H9 (cell line): ENCODE measurements around the gene TIMM50. TPM values are rescaled to one million over a fixed set of nuclear protein-coding genes. Genes with fewer than 3 reads are reported as not detected.

Source experiments
- DNase-seq: peaks from one replicate; pipeline ENCODE4 v3.0.0-alpha.2; 2017
- H2AFZ ChIP-seq: one replicate; pipeline ENCODE4 v1.6.1; 2013; ENCODE audit warnings: mild to moderate bottlenecking, low read length, control low read depth, moderate library complexity
- H2AK5ac ChIP-seq: 2 replicates; pipeline ENCODE4 v1.6.1; 2013; ENCODE audit warnings: low read length, control low read depth, mixed read lengths; ENCODE audit not compliant: insufficient read length
- H2BK120ac ChIP-seq: one replicate; pipeline ENCODE4 v1.6.1; 2013; ENCODE audit warnings: low read depth, mild to moderate bottlenecking, low read length, control low read depth, inconsistent platforms; ENCODE audit not compliant: poor library complexity, severe bottlenecking
- H2BK12ac ChIP-seq: 2 replicates; pipeline ENCODE4 v1.6.1; 2013; ENCODE audit warnings: low read length, control low read depth, mixed read lengths, low read depth; ENCODE audit not compliant: insufficient read length
- H2BK15ac ChIP-seq: 2 replicates; pipeline ENCODE4 v1.6.1; 2013; ENCODE audit warnings: low read depth, low read length, control low read depth
- H2BK20ac ChIP-seq: one replicate; pipeline ENCODE4 v1.6.1; 2013; ENCODE audit warnings: low read depth, mild to moderate bottlenecking, low read length, control low read depth, inconsistent platforms; ENCODE audit not compliant: poor library complexity, severe bottlenecking
- H2BK5ac ChIP-seq: 2 replicates; pipeline ENCODE4 v1.6.1; 2013; ENCODE audit warnings: low read length, control low read depth, mixed read lengths; ENCODE audit not compliant: insufficient read length
- H3K14ac ChIP-seq: 2 replicates; pipeline ENCODE4 v1.6.1; 2013; ENCODE audit warnings: low read length, control low read depth; ENCODE audit not compliant: insufficient read depth
- H3K18ac ChIP-seq: 2 replicates; pipeline ENCODE4 v1.6.1; 2013; ENCODE audit warnings: low read depth, mild to moderate bottlenecking, mixed read lengths, low read length, control low read depth; ENCODE audit not compliant: insufficient read length
- H3K23ac ChIP-seq: 2 replicates; pipeline ENCODE4 v1.6.1; 2013; ENCODE audit warnings: low read length, control low read depth, mixed read lengths, low read depth; ENCODE audit not compliant: insufficient read length
- H3K23me2 ChIP-seq: 2 replicates; pipeline ENCODE4 v1.6.1; 2013; ENCODE audit warnings: low read depth, mild to moderate bottlenecking, mixed read lengths, low read length, control low read depth; ENCODE audit not compliant: insufficient read length, poor library complexity, severe bottlenecking
- H3K27ac ChIP-seq: 2 replicates; pipeline ENCODE4 v1.5.1; 2013; ENCODE audit warnings: low read length, control low read depth, mixed read lengths, low read depth; ENCODE audit not compliant: insufficient read length
- H3K27me3 ChIP-seq: 2 replicates; pipeline ENCODE4 v1.6.1; 2013; ENCODE audit warnings: low read length, control low read depth, inconsistent platforms; ENCODE audit not compliant: insufficient read depth
- H3K4ac ChIP-seq: 2 replicates; pipeline ENCODE4 v1.6.1; 2013; ENCODE audit warnings: low read depth, mild to moderate bottlenecking, control low read depth, inconsistent platforms, low read length, moderate library complexity
- H3K4me1 ChIP-seq: 2 replicates; pipeline ENCODE4 v1.6.1; 2013; ENCODE audit warnings: low read length, control low read depth, inconsistent platforms; ENCODE audit not compliant: insufficient read depth
- H3K4me2 ChIP-seq: 2 replicates; pipeline ENCODE4 v1.6.1; 2013; ENCODE audit warnings: low read length, control low read depth, mixed read lengths; ENCODE audit not compliant: insufficient read length, insufficient read depth
- H3K56ac ChIP-seq: 2 replicates; pipeline ENCODE4 v1.6.1; 2013; ENCODE audit warnings: low read depth, mild to moderate bottlenecking, mixed read lengths, low read length, control low read depth; ENCODE audit not compliant: insufficient read length
- H3K79me1 ChIP-seq: 2 replicates; pipeline ENCODE4 v1.6.1; 2013; ENCODE audit warnings: low read depth, mild to moderate bottlenecking, moderate library complexity, low read length, control low read depth, inconsistent platforms; ENCODE audit not compliant: insufficient read depth, poor library complexity, severe bottlenecking
- H3K79me2 ChIP-seq: 2 replicates; pipeline ENCODE4 v1.6.1; 2013; ENCODE audit warnings: low read length, control low read depth, inconsistent platforms; ENCODE audit not compliant: insufficient read depth
- H3K9ac ChIP-seq: 2 replicates; pipeline ENCODE4 v1.6.1; 2013; ENCODE audit warnings: low read length, control low read depth, mixed read lengths; ENCODE audit not compliant: insufficient read length; ENCODE audit errors: extremely low read depth
- H3K9me3 ChIP-seq: one replicate; pipeline ENCODE4 v1.6.1; 2013; ENCODE audit warnings: low read depth, low read length, inconsistent platforms; ENCODE audit not compliant: control insufficient read depth
- H3T11ph ChIP-seq: one replicate; pipeline ENCODE4 v1.6.1; 2013; ENCODE audit warnings: mild to moderate bottlenecking, low read length, control low read depth, inconsistent platforms
- H4K20me1 ChIP-seq: one replicate; pipeline ENCODE4 v1.6.1; 2013; ENCODE audit not compliant: control insufficient read depth, insufficient read length, insufficient read depth
- H4K5ac ChIP-seq: 2 replicates; pipeline ENCODE4 v1.6.1; 2013; ENCODE audit warnings: low read depth, mild to moderate bottlenecking, mixed read lengths, low read length, control low read depth; ENCODE audit not compliant: insufficient read length
- H4K8ac ChIP-seq: replicated peaks from 2 replicates; pipeline ENCODE4 v1.6.1; 2013; ENCODE audit warnings: low read length, control low read depth, mixed read lengths, low read depth; ENCODE audit not compliant: insufficient read length
- H4K91ac ChIP-seq: 2 replicates; pipeline ENCODE4 v1.6.1; 2013; ENCODE audit warnings: low read depth, mild to moderate bottlenecking, moderate library complexity, mixed read lengths, low read length, control low read depth; ENCODE audit not compliant: insufficient read length
- H3K27ac Mint-ChIP-seq, 3 experiments: 2 replicates in 2 of 3; 3 replicates in 1 of 3; pipeline ENCODE4 v1.8.0; 2020 to 2021; ENCODE audit warnings: mixed read lengths in 3 of 3, mild to moderate bottlenecking in 1 of 3, moderate library complexity in 1 of 3
- H3K27me3 Mint-ChIP-seq: 2 replicates; pipeline ENCODE4 v1.8.0; 2021; ENCODE audit warnings: low read depth, mild to moderate bottlenecking, moderate library complexity, mixed read lengths
- H3K36me3 Mint-ChIP-seq, 3 experiments: 2 replicates in 2 of 3; 3 replicates in 1 of 3; pipeline ENCODE4 v1.8.0; 2020 to 2021; ENCODE audit warnings: low read depth in 3 of 3, mixed read lengths in 3 of 3; ENCODE audit not compliant: insufficient read depth in 1 of 3
- H3K4me1 Mint-ChIP-seq, 2 experiments: 2 replicates each; pipeline ENCODE4 v1.8.0; 2020; ENCODE audit warnings: mixed read lengths in 2 of 2
- H3K4me3 Mint-ChIP-seq, 2 experiments: 2 replicates in 1 of 2; 3 replicates in 1 of 2; pipeline ENCODE4 v1.8.0; 2020 to 2021; ENCODE audit warnings: mild to moderate bottlenecking in 2 of 2, mixed read lengths in 2 of 2, moderate library complexity in 1 of 2
- H3K9me3 Mint-ChIP-seq, 2 experiments: 2 replicates in 1 of 2; 3 replicates in 1 of 2; pipeline ENCODE4 v1.8.0; 2020; ENCODE audit warnings: mild to moderate bottlenecking in 2 of 2, mixed read lengths in 2 of 2, moderate library complexity in 1 of 2
- WGBS: extraction: QIAGEN DNeasy Blood & Tissue Kit; methylation state at CpG from one replicate; pipeline ENCODE4 v1.1.7; 2013; ENCODE audit warnings: missing lambda C conversion rate, low lambda C conversion rate, mixed read lengths; ENCODE audit not compliant: insufficient read length; ENCODE audit errors: extremely low coverage; 5-methylcytosine and 5-hydroxymethylcytosine counted together
- total RNA-seq: library from RNA; stranded (reverse); gene quantifications from 2 replicates; pipeline ENCODE4 v1.2.1, GENCODE V29; 2021
- TF ChIP-seq, protein P1 (sequence below): fragments of 200-600 bp; sonication (generic); conservative IDR thresholded peaks from 3 replicates; pipeline ENCODE4 v1.8.0; 2021; ENCODE audit warnings: antibody characterized with exemption, mild to moderate bottlenecking

The TIMM50 gene
- total RNA-seq, 1 experiment from 2014 or later, result 128 TPM

DNA sequence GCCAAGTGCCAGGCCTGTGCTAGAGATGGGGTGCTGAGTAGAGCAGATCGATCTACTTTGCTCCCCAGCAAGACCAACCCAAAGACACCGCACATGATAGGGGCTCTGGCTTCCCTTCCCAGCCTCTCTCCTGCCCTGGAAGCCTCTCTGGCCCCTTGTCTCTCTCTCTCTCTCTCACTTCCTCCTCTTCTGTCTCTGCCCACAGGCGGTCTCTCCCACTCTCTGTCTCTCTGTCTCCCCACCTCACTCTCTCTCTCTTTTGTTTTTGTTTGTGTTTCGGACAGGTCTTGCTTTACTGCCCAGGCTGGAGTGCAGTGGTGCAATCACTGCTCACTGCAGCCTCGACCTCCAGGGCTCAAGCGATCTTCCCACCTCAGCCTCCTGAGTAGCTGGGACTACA, 35.6 kb downstream of the TIMM50 start:
- Histone ChIP-seq H3T11ph (no peak overlapping the region), H3K4me1 (peaks cover 3% of the 10 kb centered on the region; the same call in 1 of the 2 replicates), H2BK12ac (no peak overlapping the region), H2AK5ac (no peak overlapping the region), H4K91ac (no peak overlapping the region), H4K20me1 (no peaks in the 10 kb centered on the region), H3K4ac (no peak overlapping the region), H3K27me3 (no peaks in the 10 kb centered on the region), H3K18ac (no peak overlapping the region), H4K8ac (no peak overlapping the region), H3K27ac (no peak overlapping the region), H3K14ac (no peak overlapping the region; the same call in 1 of the 2 replicates), H3K9ac (peak overlapping the region; percentile 69), H3K9me3 (no peaks in the 10 kb centered on the region), H3K79me2 (no peaks in the 10 kb centered on the region; the same call in 1 of the 2 replicates), H2AFZ (no peak overlapping the region), H2BK15ac (no peak overlapping the region), H3K4me2 (peak overlapping the region; percentile 33), H3K23ac (no peak overlapping the region), H4K5ac (no peak overlapping the region), H2BK5ac (no peak overlapping the region), H3K23me2 (peaks cover 10% of the 10 kb centered on the region), H2BK20ac (no peak overlapping the region), H3K56ac (no peak overlapping the region), H3K79me1 (peaks cover 4% of the 10 kb centered on the region), H2BK120ac (no peak overlapping the region)
- TF ChIP-seq, protein P1, sequence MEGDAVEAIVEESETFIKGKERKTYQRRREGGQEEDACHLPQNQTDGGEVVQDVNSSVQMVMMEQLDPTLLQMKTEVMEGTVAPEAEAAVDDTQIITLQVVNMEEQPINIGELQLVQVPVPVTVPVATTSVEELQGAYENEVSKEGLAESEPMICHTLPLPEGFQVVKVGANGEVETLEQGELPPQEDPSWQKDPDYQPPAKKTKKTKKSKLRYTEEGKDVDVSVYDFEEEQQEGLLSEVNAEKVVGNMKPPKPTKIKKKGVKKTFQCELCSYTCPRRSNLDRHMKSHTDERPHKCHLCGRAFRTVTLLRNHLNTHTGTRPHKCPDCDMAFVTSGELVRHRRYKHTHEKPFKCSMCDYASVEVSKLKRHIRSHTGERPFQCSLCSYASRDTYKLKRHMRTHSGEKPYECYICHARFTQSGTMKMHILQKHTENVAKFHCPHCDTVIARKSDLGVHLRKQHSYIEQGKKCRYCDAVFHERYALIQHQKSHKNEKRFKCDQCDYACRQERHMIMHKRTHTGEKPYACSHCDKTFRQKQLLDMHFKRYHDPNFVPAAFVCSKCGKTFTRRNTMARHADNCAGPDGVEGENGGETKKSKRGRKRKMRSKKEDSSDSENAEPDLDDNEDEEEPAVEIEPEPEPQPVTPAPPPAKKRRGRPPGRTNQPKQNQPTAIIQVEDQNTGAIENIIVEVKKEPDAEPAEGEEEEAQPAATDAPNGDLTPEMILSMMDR, result no peak
- Mint-ChIP-seq H3K27me3 (peaks cover 48% of the 10 kb centered on the region), H3K36me3 (peaks cover 12 to 20% (median 19%) of the 10 kb centered on the region in 3 experiments; a peak in 6 of 7 replicates), H3K27ac (peak overlapping the region in 2 of 3 experiments; percentile 86 to 93; a peak in 3 of 7 replicates), H3K4me1 (peaks cover 26 to 27% of the 10 kb centered on the region in 2 experiments), H3K4me3 (peak overlapping the region; percentile 88 to 90), H3K9me3 (no peaks in the 10 kb centered on the region; a peak in 1 of 5 replicates)
- WGBS, result no CpG with 5 or more reads among the region's 6 CpGs
- peak; percentile 38 for DNase-seq
